PC-3 (cell line): ENCODE data around the gene EPN2. TPM values are rescaled to one million over a fixed set of nuclear protein-coding genes. Genes with fewer than 3 reads are reported as not detected.
A peak's percentile ranks its signal among the peaks of the same experiment; 100 is the strongest.

Source experiments
- ATAC-seq: fragments of 200-7000 bp; cut with Tn5 transposase; 2 replicates; pipeline ENCODE4 v1.9.1; 2020; ENCODE audit warnings: mild to moderate bottlenecking, moderate library complexity
- BruUV-seq: library from RNA; stranded (reverse); fragments of 400-500 nt; replicated peaks from 2 replicates; lab custom pipeline; 2021; lab: Mats Ljungman, UMichigan
- CTCF ChIA-PET: fragments of 300-600 bp; sonication (Branson Sonifier 250); formaldehyde crosslinking; loops from one replicate; lab custom pipeline; 2022; ENCODE audit warnings: antibody characterized with exemption; lab: Charles Lee
- POLR2A ChIA-PET: fragments of 300-600 bp; sonication (Branson Sonifier 250); formaldehyde crosslinking; loops from one replicate; lab custom pipeline; 2022; ENCODE audit warnings: antibody characterized with exemption; ENCODE audit not compliant: unreplicated experiment; lab: Charles Lee
- DNase-seq: peaks from one replicate; pipeline ENCODE4 v3.0.0-alpha.2; 2015
- H2AFZ ChIP-seq: fragments of 300-600 bp; sonication (generic); 2 replicates; pipeline ENCODE4 v1.6.0; 2016; ENCODE audit warnings: antibody characterized with exemption, low read length
- H3F3A ChIP-seq: fragments of 300-600 bp; sonication (generic); one replicate; pipeline ENCODE4 v1.6.0; 2017; ENCODE audit warnings: antibody characterized with exemption, low read length, control low read depth, mild to moderate bottlenecking; ENCODE audit not compliant: unreplicated experiment
- H3K27ac ChIP-seq: fragments of 300-600 bp; sonication (generic); 2 replicates; pipeline ENCODE4 v1.5.1; 2016; ENCODE audit warnings: mild to moderate bottlenecking, low read length
- H3K27me3 ChIP-seq: fragments of 300-600 bp; sonication (generic); 2 replicates; pipeline ENCODE4 v1.6.1; 2016; ENCODE audit warnings: low read length, mixed read lengths
- H3K36me3 ChIP-seq: fragments of 300-600 bp; sonication (generic); 2 replicates; pipeline ENCODE4 v1.6.1; 2016; ENCODE audit warnings: low read depth, mixed run types, low read length, mixed read lengths
- H3K4me1 ChIP-seq: fragments of 300-600 bp; sonication (generic); 2 replicates; pipeline ENCODE4 v1.5.1; 2016; ENCODE audit warnings: low read length; ENCODE audit not compliant: insufficient read depth
- H3K4me2 ChIP-seq: fragments of 300-600 bp; sonication (generic); 2 replicates; pipeline ENCODE4 v1.6.0; 2016; ENCODE audit warnings: low read length
- H3K4me3 ChIP-seq: fragments of 300-600 bp; sonication (generic); 2 replicates; pipeline ENCODE4 v1.5.1; 2016; ENCODE audit warnings: mild to moderate bottlenecking, low read length, mixed read lengths
- H3K79me2 ChIP-seq: fragments of 300-600 bp; sonication (generic); 2 replicates; pipeline ENCODE4 v1.6.1; 2017; ENCODE audit warnings: low read length, mixed read lengths
- H3K9ac ChIP-seq: fragments of 300-600 bp; sonication (generic); 2 replicates; pipeline ENCODE4 v1.6.0; 2016; ENCODE audit warnings: mild to moderate bottlenecking, low read length
- H3K9me2 ChIP-seq: fragments of 300-600 bp; sonication (generic); replicated peaks from 2 replicates; pipeline ENCODE4 v1.6.1; 2016; ENCODE audit warnings: mixed run types, low read length, mixed read lengths
- H3K9me3 ChIP-seq: fragments of 300-600 bp; sonication (generic); 2 replicates; pipeline ENCODE4 v1.6.1; 2016; ENCODE audit warnings: low read length, mixed read lengths
- H4K20me1 ChIP-seq: fragments of 300-600 bp; sonication (generic); 2 replicates; pipeline ENCODE4 v1.6.1; 2016; ENCODE audit warnings: low read length, mixed read lengths
- CTCF ChIP-seq: fragments of 300-600 bp; sonication (generic); conservative IDR thresholded peaks from 2 replicates; pipeline ENCODE4 v1.5.1; 2017; ENCODE audit warnings: antibody characterized with exemption, low read depth, mild to moderate bottlenecking, low read length
- EZH2 ChIP-seq: fragments of 300-600 bp; sonication (generic); IDR thresholded peaks from one replicate; pipeline ENCODE4 v1.6.1; 2017; ENCODE audit warnings: antibody characterized with exemption, mild to moderate bottlenecking, low read length; ENCODE audit not compliant: unreplicated experiment
- EZH2phosphoT487 ChIP-seq: fragments of 300-600 bp; sonication (generic); IDR thresholded peaks from 2 replicates; pipeline ENCODE4 v1.6.1; 2018; ENCODE audit warnings: mild to moderate bottlenecking, antibody characterized with exemption, low read length, borderline replicate concordance
- intact Hi-C: fragments of 100-400 bp; cut with micrococcal nuclease; formaldehyde crosslinking; loops from 2 replicates; pipeline ENCODE4 v1.9.0; 2023
- total RNA-seq: library from RNA; depleted of rRNA; stranded (reverse); fragments of >200 nt; gene quantifications from 2 replicates; pipeline ENCODE4 v1.2.3, GENCODE V29; 2014

The EPN2 gene
- total RNA-seq, 1 experiment from 2014 or later, result 46.4 TPM

GRCh38 chr17:19345486-19346350, 108.6 kb downstream of the EPN2 start:
- H3K79me2 ChIP-seq, result no peaks in the 10 kb centered on the region
- no peak overlapping the region for H2AFZ ChIP-seq
- no peak for ATAC-seq
- no peak for TF ChIP-seq EZH2phosphoT487
- TF ChIP-seq EZH2, result no peak
- TF ChIP-seq CTCF, result no peak
- no TSS peak for BruUV-seq
- H3K9me3 ChIP-seq, result no peaks in the 10 kb centered on the region
- H3K36me3 ChIP-seq, result no peaks in the 10 kb centered on the region
- intact Hi-C loops, result no loop called here
- H4K20me1 ChIP-seq, result no peaks in the 10 kb centered on the region
- H3K9me2 ChIP-seq, result no peaks in the 10 kb centered on the region
- peak overlapping the region; percentile 21; the same call in 1 of the 2 replicates for H3K9ac ChIP-seq
- H3F3A ChIP-seq, result no peaks in the 10 kb centered on the region
- CTCF ChIA-PET, result no interaction called here
- no peaks in the 10 kb centered on the region for H3K27me3 ChIP-seq
- H3K4me2 ChIP-seq, result no peak overlapping the region
- no peak for DNase-seq
- POLR2A ChIA-PET, result no interaction called here
- H3K4me3 ChIP-seq, result no peak overlapping the region
- peak overlapping the region; percentile 78 for H3K27ac ChIP-seq
- H3K4me1 ChIP-seq, result peaks cover 30% of the 10 kb centered on the region

GRCh38 chr17:19346351-19347255, 109.4 kb downstream of the EPN2 start:
- BruUV-seq, result no TSS peak
- Histone ChIP-seq H3K4me3 (no peak overlapping the region), H3K4me2 (peak overlapping the region; percentile 23), H3K9me3 (no peaks in the 10 kb centered on the region), H3K27me3 (no peaks in the 10 kb centered on the region), H4K20me1 (no peaks in the 10 kb centered on the region), H3K36me3 (no peaks in the 10 kb centered on the region), H3K79me2 (no peaks in the 10 kb centered on the region), H3K9ac (peak overlapping the region; percentile 21), H3K4me1 (peaks cover 30% of the 10 kb centered on the region), H3K9me2 (no peaks in the 10 kb centered on the region), H2AFZ (peak overlapping the region; percentile 26), H3F3A (no peaks in the 10 kb centered on the region), H3K27ac (peak overlapping the region; percentile 78)
- TF ChIP-seq EZH2 (no peak), CTCF (no peak), EZH2phosphoT487 (no peak)
- intact Hi-C loops, result no loop called here
- POLR2A ChIA-PET, result no interaction called here
- CTCF ChIA-PET, result interaction anchor here (0.6 kb wide), 1 partner anchor 71 kb away, joined by 5 read pairs; no protein-coding TSS in a partner anchor
- ATAC-seq, result peak; percentile 82
- peak; percentile 82 for DNase-seq
